H4 (cell line): Measurements from ENCODE around the gene CCDC178. TPM values are rescaled to one million over a fixed set of nuclear protein-coding genes. Genes with fewer than 3 reads are reported as not detected.

Experiments
- total RNA-seq: library from RNA; depleted of rRNA; stranded (reverse); fragments of >200 nt; shearing (Covaris generic); gene quantifications from 2 replicates; pipeline ENCODE4 v1.2.3, GENCODE V29; 2014; rRNA removed

The CCDC178 gene
- total RNA-seq, 1 experiment from 2014 or later = not detected

Other genes starting within 250 kb of the CCDC178 start
- gene ASXL3, start 137.5 kb upstream of the CCDC178 start, total RNA-seq = 0.41 and 1.3 TPM in 2 replicates